ENCODE data around the gene PRDM16.

The PRDM16 gene

DNA sequence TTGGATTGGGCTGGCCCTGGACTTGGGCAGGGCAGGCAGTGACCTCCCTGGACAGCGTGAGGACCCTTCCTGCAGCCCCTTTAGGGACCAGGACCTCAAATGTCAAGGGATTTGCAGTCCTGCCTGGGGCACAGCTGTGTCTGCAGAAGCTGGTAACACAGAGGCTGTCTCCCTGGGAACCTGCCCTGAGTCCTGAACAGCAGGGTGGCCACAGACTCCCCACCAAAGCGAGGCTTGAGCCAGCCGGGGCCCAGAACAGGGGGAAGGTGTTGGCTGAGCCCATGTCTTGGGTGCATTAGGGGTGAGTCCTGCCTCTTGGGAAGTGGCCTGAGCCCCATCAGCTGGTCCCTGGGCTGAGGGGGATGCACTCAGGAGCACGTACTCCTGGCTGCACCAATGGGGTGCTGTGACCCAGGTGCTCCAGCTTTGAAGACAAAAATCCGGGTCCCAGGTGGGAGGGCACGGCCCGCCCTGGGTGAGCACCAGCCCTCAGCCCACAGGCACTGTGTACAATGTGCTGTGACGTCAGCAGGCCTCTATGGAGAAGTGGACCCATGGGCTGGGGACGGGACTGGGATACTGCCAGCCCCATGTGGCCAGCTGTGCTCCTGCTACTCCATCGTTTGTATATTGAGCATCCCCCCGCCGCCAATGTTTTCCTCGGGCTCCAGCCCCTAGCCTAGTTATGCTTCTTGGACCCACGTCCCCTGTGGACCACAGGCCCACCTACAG, 313.5 kb downstream of the PRDM16 start:
- no peak for DNase-seq

DNA sequence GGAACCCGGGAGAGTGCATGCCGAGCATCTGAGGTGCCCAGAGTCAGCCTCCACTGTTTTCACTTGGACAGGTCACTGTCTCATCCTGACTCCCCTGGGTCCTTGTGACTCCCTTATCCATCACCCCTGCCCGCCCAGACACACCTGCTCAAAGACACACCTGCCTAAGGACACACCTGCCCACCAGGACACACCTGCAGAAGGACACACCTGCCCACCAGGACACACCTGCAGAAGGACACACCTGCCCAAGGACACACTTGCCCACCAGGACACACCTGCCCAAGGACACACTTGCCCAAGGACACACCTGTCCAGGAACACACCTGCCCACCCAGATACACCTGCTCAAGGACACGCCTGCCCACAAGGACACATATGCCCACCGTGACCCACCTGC, 314.7 kb downstream of the PRDM16 start:
- no peak for DNase-seq

DNA sequence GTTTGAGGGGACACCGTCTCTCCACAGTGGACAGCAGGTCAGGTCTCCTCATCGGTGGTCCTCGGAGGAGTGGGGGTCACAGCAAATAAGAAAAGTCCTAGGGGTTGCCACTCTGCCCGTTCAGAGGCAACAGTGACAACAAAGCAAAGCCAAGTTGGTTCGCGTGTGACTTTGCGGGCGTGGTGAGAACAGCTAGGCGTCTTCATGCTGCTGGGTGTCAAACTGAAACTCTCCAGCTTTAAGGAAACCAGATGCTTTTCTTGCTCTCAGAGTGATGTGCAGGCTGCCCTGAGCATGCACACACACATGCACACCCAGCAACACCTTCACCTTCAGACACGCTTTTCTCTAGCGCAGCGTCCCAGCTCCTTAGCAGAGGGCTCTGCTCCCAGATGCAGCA, 315.4 kb downstream of the PRDM16 start:
- DNase-seq: no peak

DNA sequence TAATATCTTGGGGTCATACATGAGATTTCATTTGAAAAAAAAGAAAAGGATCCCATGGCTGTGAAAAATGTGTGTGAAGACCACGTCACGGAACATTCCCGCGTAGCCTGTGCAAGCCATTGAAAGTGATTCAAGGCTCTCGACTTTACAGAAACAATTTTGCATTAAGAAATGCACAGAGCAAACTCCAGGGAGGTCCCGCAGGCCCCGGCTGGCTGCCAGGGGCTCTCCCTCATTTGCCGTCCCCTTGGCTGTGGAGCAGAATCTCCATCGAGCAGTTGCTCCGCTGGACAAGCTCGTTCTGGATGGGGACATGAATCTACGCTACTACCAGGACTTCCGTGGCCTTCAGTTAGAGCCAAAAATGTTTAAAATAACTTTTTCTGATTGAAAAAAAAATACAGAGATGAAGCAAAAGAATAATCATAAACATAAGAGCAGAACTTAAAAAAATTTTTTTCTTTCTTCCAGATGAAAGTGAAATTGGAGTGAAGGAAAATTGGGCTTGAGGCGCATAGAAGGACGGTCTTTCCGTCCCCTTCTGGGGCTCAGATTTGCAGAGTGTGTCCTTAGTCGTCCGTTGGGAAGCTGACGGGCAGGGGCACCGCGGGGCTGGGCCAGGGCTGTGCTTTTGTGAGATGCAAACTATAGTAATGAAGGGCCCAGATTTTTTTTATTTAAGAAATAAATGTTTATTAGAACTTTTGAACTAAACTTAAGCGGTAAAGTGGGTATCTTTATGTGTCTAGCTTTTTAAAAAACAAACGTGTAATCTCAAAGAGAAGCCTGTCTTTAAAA, 317.4 kb downstream of the PRDM16 start:
- no peak for DNase-seq

DNA sequence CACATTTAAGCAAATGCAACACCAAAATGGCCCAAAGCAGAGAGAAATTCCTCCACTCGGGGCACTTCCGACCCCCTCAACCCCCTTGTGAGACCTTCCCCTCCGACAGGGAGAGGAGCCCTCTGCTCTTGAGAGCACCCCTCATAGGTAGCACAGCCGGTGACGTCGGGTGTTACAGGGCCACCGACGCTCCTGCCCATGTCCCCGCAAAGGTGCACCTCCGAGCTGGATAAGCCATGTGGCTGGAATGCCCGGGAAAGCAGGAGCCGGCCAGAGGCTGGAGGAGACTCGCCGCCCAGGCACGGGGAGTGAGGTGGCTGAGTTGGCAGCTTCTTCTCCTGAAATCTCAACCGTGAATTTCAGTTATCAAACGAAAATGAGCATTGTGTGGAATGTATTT, 318.4 kb downstream of the PRDM16 start:
- DNase-seq: no peak

GRCh38 chr1:3389093-3389833, 320.3 kb downstream of the PRDM16 start:
- DNase-seq: no peak

DNA sequence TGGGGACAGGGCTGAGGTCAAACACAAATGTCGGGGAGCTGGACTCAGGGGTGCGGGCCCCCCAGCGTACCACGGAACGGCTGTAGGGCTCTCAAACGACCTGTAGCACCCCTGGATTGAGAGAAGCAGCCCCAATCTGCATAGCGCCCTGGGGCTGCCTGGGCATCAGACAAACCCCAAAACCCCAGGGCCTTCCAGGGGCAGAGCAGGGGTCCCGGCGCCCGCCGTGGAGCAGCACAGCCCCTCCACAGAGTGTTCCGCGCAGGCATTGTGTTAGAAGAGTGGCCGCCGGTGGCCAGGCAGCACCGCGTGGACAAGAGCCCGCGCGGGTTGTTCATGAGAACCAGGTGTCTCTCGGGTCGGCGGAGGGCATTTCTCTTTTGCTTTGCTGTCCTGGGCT, 321.3 kb downstream of the PRDM16 start:
- DNase-seq: no peak

GRCh38 chr1:3391711-3392110, 322.7 kb downstream of the PRDM16 start:
- DNase-seq: no peak

DNA sequence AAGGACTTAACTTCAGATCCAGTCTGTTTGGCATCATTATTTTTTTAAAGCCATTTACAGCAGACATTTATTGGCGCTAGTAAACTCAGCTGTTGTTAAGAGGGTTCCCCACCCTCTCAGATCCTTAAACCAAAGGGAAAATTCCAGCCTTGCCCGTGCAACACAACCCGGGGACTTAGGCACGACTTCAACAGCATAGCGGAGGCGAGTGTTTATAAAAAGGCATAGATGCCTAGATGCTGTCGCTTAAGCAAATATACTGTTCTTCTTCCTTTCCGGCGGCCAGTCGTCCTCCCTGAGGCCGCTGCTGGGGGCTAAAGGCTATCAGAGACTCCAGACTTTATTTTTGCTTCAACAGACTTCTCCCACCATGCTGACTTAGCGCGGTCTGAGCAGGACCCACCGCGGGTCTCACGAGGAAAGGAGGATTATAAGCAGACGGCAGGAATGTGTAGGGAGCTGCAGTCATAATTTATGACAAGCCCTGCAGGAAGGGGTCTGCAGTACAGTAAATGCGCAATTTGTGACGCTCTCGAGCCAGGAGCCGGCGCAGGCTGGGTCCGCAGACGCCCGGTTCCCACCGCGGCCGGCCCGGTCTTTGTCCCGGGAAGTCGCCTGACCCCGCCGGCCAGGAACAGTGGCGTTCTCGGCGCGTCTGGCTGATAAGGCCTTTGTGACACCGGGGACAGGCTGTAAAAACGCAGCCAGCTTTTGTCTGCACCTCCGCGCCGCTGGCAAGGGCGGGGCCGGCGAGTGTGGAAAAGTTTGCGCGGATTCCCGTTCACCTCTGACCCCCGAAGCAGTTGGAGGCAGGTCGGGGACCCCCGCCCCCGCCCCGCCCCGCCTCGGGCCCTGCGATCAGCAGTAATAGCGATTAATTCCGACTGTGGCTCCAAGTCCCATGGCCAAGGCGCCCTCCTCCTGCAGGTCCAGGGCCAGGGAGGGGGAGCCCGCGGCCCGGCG, 324.3 kb downstream of the PRDM16 start:
- DNase-seq: peak; percentile 32

GRCh38 chr1:3393987-3394920, 325.3 kb downstream of the PRDM16 start:
- DNase-seq: no peak

GRCh38 chr1:3396411-3396810, 327.4 kb downstream of the PRDM16 start:
- no peak for DNase-seq

GRCh38 chr1:3397311-3397710, 328.3 kb downstream of the PRDM16 start:
- no peak for DNase-seq

DNA sequence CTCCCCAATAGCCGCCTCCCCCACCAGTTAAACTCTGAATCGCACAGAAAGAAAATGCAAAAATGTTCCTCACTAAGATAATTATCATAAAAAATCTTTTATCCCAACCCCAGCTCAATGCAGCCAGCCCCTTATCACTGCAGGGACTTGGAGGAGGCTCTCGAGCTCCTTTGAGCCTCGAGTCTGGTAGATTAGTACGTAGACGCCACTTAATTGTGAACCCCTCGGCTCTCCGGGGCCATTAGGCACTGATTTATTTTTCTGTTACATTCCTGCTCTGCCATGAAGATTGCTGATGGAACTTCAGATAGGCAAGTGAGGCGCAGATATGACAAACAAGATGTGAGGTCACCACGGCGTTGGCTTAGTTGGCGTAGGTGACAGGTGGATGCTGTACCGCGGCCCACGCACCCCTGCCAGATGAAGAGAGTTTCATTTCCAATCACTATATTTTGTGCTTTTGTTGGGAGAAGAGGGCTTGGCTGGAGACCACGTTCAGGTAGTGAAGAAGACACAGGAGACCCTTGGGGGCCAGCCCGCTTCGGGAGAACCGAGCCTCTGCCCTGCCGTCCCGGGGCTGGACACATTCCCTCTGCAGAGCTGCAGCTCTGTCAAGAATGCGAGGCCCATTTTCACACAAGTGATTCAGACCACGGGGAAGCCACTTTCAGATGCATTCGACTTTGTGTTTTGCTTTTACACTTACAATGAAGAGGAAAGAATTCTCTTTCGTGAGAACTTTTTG, 329.6 kb downstream of the PRDM16 start:
- no peak for DNase-seq

DNA sequence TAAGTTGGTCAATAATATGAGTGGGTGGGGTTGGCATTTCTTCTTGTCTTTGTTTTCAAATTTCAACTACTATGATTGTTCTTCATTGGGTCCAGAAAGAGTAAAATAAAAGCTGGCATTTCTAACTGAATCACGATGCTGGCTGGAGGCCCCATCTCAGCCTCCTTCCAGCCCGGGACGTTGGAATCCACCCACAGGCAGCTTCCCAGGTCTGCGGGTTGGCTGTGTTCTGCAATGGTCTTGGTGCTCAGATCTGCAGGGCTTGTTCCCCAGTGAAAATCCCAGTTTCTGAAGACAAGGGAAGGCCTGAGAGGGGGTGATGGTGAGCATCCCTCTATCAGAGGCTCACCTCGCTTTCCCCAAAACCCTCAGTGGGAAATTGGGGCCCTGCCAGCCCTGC, 330.7 kb downstream of the PRDM16 start:
- DNase-seq: no peak

GRCh38 chr1:3401585-3402257, 332.7 kb downstream of the PRDM16 start:
- no peak for DNase-seq

- DNase-seq: peak; percentile 70
These were observed 333.4 kb downstream of the PRDM16 start for GRCh38 chr1:3402258-3403010.

- no peak for DNase-seq
These were observed 334.0 kb downstream of the PRDM16 start for GRCh38 chr1:3403011-3403345.

DNA sequence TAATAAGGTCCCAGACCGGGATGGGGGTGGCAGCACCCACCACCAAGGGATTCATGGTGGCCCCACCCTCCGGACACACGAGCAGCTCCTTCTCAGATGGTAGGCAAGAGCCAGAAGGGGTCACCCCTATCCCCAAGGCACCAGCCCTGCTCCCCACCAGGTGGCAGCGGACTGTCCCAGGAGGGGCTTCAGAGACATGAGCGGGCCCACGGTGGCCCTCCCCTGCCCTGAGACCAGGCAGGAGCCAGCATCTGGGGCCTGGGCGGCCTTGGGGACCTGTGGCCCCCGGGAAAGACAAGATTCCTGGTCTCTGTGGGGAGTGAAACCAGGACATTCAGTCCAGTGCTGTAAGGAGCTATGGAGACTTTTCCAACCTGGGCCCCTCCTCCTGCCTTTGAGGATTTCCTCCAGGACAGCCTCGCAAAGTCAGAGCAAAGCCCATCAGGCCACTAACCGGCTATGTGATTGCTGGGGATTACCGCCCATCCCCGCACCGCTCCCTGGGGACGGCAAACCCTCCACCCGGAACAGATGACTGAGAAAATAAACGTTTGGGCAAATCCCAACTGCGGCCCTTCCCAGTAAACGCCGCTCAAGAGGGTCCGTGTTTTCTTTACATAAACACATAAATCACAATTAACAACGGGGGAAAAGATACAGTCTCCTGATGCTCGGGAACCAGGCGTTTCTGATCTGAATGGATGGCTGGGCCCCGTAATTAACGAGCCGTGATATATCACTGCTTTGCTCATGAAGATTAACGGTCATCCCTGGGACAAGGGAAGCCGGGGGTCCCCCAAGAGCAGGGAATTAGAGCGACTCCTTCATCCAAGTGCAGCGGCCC, 334.6 kb downstream of the PRDM16 start:
- no peak for DNase-seq
